Measurements from ENCODE around the gene DNAH1.

DNAH1 gene

DNA sequence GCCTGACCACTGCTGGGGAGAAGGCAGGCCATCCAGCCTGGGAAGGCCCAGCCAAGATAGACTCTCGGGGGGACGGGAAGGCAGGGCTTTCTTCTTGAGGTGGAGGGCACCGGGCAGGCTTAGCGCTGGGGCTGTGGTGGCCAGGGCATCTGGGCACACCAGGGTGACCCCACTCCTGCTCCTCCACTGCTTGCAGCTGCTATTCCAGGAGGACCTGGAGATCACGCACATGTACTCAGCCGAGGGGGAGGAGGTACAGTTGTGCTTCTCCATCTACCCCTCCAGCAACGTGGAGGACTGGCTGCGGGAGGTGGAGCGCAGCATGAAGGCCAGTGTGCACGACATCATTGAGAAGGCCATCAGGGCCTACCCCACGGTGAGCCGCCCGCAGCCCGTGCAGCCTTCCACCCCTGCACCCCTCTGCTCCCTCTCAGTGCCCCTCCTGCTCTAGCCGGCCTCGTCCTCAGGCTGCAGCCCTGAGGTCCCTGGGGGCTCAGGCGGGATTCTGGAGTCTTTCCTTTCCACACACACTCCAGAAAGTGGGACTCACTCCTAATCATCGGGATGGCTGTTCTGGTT is 42.3 kb downstream of the DNAH1 start:
- TF ChIP-seq, protein P1, sequence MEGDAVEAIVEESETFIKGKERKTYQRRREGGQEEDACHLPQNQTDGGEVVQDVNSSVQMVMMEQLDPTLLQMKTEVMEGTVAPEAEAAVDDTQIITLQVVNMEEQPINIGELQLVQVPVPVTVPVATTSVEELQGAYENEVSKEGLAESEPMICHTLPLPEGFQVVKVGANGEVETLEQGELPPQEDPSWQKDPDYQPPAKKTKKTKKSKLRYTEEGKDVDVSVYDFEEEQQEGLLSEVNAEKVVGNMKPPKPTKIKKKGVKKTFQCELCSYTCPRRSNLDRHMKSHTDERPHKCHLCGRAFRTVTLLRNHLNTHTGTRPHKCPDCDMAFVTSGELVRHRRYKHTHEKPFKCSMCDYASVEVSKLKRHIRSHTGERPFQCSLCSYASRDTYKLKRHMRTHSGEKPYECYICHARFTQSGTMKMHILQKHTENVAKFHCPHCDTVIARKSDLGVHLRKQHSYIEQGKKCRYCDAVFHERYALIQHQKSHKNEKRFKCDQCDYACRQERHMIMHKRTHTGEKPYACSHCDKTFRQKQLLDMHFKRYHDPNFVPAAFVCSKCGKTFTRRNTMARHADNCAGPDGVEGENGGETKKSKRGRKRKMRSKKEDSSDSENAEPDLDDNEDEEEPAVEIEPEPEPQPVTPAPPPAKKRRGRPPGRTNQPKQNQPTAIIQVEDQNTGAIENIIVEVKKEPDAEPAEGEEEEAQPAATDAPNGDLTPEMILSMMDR (IDR thresholded peaks at IDR 0.05; ENCODE audit: low read depth, low read length, missing control alignments): no peak
- no peak for DNase-seq (ENCODE audit: low read depth)
- no peak overlapping the region for H3K4me3 ChIP-seq (ENCODE audit: low read depth, low read length)

DNA sequence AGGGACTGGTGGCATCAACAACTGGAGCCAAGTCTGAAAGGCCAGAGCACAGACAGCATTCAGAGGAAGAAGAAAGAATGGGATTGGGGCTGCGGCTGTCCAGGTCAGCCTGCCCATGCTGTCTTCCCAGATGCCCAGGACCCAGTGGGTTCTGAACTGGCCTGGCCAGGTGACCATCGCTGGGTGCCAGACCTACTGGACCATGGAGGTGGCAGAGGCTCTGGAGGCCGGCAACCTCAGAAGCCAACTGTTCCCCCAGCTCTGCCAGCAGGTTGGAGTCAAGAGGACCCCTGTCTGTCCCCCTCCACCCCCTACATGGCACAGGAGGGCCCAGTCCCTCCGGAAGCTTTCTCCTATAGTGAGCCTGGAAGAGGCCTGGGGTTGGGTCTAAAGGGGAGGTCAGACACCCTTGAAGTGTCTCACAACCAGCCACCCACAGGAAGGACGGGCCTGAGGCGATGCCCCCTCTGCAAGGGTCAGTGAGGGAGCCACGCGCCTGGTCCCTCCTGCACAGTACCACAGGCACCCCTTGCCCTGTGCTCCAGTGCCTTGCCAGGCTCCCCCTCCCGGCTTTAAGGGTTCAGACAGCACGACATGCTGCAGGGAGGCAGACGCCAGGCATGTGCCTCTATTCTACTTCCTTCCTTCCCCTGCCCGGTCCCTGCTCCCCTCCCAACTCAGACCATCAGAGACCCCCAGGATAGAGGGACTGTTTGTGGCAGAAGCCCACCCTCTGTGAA is 43.2 kb downstream of the DNAH1 start:
- TF ChIP-seq, protein P1 (IDR thresholded peaks at IDR 0.05; ENCODE audit: low read depth, low read length, missing control alignments): no peak
- no peak overlapping the region for H3K4me3 ChIP-seq (ENCODE audit: low read depth, low read length)
- no peak for DNase-seq (ENCODE audit: low read depth)

DNA sequence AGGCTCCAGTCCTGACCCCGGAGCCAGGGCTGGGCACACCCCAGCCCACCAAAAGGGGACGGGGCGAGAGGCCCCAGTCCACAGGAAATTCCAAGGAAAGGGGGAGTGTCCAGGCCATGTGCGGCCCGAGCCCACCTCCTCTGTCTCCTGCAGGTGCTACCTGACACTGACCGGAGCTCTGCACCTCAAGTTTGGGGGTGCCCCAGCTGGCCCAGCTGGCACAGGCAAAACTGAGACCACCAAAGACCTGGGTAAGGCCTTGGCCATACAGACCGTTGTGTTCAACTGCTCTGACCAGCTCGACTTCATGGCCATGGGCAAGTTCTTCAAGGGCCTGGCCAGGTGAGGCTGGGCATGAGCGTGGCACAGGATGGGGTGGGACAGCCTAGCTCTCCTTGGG is 44.9 kb downstream of the DNAH1 start:
- no peak overlapping the region for H3K4me3 ChIP-seq (ENCODE audit: low read depth, low read length)
- TF ChIP-seq, protein P1 (IDR thresholded peaks at IDR 0.05; ENCODE audit: low read depth, low read length, missing control alignments): no peak
- DNase-seq (ENCODE audit: low read depth): no peak

DNA sequence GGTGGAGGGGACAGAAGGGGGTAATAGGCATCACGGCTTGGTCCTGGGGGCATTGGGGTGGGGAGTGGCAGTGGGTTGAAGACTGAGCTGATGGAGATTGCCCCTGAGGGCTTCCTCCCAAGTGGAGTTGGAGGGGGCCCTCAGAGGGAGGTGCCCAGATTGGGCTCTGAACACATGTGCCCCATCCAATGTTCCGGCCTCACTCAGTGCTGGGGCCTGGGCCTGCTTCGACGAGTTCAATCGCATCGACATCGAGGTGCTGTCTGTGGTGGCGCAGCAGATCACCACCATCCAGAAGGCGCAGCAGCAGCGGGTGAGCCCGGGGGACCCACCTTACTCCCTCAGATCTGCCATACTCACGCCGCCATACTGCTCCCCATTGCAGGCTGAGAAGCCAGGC is 45.3 kb downstream of the DNAH1 start:
- no peak overlapping the region for H3K4me3 ChIP-seq (ENCODE audit: low read depth, low read length)
- TF ChIP-seq, protein P1 (IDR thresholded peaks at IDR 0.05; ENCODE audit: low read depth, low read length, missing control alignments): no peak
- DNase-seq (ENCODE audit: low read depth): no peak

DNA sequence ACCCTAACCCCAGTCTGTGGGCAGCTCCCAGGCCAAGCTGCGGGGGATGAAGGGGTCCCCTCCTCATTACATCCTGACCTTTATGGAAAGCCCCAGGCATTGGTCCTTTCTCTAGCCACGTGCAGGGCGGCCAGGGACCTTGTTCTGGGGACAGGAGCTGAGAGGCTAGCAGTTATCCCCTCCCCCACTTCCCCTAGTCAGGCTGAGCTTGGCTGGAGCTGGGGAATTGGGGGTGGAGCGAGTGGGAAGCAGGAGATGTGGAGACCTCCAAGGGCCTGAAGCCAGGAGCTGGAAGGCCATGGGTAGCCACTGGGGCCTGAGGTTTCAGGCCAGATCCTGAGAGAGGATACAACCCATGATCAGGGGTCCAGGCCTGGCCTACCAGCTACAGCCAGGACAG is 45.8 kb downstream of the DNAH1 start:
- TF ChIP-seq, protein P1 (IDR thresholded peaks at IDR 0.05; ENCODE audit: low read depth, low read length, missing control alignments): no peak
- H3K4me3 ChIP-seq (ENCODE audit: low read depth, low read length): no peak overlapping the region
- no peak for DNase-seq (ENCODE audit: low read depth)

DNA sequence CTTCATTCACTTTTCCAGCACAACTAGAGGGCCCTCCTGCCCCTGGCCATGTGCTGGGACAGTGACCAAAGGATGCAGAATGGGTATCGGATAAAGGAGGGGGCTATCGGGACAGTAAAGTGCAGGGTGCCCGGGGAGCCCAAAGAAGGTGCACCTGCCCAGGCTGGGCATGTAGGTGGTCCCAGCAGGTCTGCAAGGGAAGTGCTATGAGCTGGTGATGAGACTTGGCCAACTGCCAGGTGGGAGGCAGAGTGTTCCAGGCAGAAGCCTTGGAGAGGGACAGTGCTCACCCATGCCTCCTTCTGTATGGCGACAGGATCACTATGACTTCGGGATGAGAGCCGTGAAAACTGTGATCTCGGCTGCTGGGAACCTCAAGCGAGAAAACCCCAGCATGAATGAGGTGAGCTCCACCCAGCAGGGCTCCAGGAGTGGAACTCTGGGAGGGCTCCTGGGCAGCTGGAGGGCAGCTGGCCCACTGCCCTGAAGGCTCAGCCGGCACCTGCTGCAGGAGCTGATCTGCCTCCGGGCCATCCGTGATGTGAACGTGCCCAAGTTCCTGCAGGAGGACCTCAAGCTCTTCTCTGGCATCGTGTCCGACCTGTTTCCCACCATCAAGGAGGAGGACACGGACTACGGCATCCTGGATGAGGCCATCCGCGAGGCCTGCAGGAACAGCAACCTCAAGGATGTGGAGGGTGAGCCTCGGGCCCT is 48.4 kb downstream of the DNAH1 start:
- DNase-seq (ENCODE audit: low read depth): no peak
- TF ChIP-seq, protein P1 (IDR thresholded peaks at IDR 0.05; ENCODE audit: low read depth, low read length, missing control alignments): no peak
- no peak overlapping the region for H3K4me3 ChIP-seq (ENCODE audit: low read depth, low read length)
